ENCODE measurements around the gene ACSL4. TPM values are rescaled to one million over a fixed set of nuclear protein-coding genes. Genes with fewer than 3 reads are reported as not detected.

ACSL4 gene
- total RNA-seq (358 and 678 TPM in 2 replicates), polyA plus RNA-seq (103 and 209 TPM in 2 replicates), polyA minus RNA-seq (ENCODE audit: low replicate concordance) (63.0 and 123 TPM in 2 replicates)
- polyA plus RNA-seq (2012) = 75.5 and 153 TPM in 2 replicates

- Histone ChIP-seq H3K4me3 (replicated peaks in 1 of 4; ENCODE audit: control extremely low read depth in 1 of 4, insufficient read depth in 1 of 4, low read depth in 3 of 4, low read length in 4 of 4) (peak within 1 kb of the TSS; percentile 81 to 96 (median 88)), H3K9ac (ENCODE audit: insufficient read depth, low read length) (peak within 1 kb of the TSS; percentile 82)
- DNase-seq (ENCODE audit: low read depth in 2 of 2) = peak; percentile 81 to 85
Observed at GRCh38 chrX:109732807-109733612, at the start of gene ACSL4. Gene ACSL4, minus strand, starts transcription at chrX:109733257. Its CDS starts 49,894 bp downstream, at chrX:109683363.

GRCh38 chrX:109777749-109778148 is 44.7 kb upstream of the ACSL4 start:
- Histone ChIP-seq H3K27ac (ENCODE audit: insufficient read depth, low read length) (no peak overlapping the region), H3K79me2 (ENCODE audit: control insufficient read depth, insufficient read depth, low read length) (no peaks in the 10 kb centered on the region), H3K36me3 (ENCODE audit: control insufficient read depth, insufficient read depth, low read length) (no peaks in the 10 kb centered on the region), H3K9ac (ENCODE audit: insufficient read depth, low read length) (no peak overlapping the region), H3K4me3 (replicated peaks in 1 of 4; ENCODE audit: control extremely low read depth in 1 of 4, insufficient read depth in 1 of 4, low read depth in 3 of 4, low read length in 4 of 4) (no peak overlapping the region), H4K20me1 (ENCODE audit: control insufficient read depth, extremely low read depth, insufficient read depth, low read length) (no peaks in the 10 kb centered on the region), H2AFZ (ENCODE audit: low read length) (no peak overlapping the region), H3K4me1 (ENCODE audit: control insufficient read depth, extremely low read depth, insufficient read depth, low read length) (peaks cover 3% of the 10 kb centered on the region), H3K27me3 (ENCODE audit: control insufficient read depth, insufficient read depth, low read length) (no peaks in the 10 kb centered on the region), H3K9me3 (ENCODE audit: control insufficient read depth, insufficient read depth, low read depth, low read length) (no peaks in the 10 kb centered on the region), H3K4me2 (ENCODE audit: extremely low read depth, insufficient read depth, low read length) (no peak overlapping the region)
- no peak for DNase-seq (ENCODE audit: low read depth in 2 of 2)
- TF ChIP-seq, protein P1, sequence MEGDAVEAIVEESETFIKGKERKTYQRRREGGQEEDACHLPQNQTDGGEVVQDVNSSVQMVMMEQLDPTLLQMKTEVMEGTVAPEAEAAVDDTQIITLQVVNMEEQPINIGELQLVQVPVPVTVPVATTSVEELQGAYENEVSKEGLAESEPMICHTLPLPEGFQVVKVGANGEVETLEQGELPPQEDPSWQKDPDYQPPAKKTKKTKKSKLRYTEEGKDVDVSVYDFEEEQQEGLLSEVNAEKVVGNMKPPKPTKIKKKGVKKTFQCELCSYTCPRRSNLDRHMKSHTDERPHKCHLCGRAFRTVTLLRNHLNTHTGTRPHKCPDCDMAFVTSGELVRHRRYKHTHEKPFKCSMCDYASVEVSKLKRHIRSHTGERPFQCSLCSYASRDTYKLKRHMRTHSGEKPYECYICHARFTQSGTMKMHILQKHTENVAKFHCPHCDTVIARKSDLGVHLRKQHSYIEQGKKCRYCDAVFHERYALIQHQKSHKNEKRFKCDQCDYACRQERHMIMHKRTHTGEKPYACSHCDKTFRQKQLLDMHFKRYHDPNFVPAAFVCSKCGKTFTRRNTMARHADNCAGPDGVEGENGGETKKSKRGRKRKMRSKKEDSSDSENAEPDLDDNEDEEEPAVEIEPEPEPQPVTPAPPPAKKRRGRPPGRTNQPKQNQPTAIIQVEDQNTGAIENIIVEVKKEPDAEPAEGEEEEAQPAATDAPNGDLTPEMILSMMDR (conservative IDR thresholded peaks at IDR 0.05 in 1 of 2, IDR thresholded peaks at IDR 0.05 in 1 of 2; ENCODE audit: low read depth in 1 of 2, low read length in 2 of 2) = no peak
- no peak for TF ChIP-seq EZH2 (IDR thresholded peaks at IDR 0.05; ENCODE audit: low read length, missing control alignments)

More at GRCh38 chrX:109732807-109733612, at the start of gene ACSL4:
- Histone ChIP-seq H3K4me1 (ENCODE audit: control insufficient read depth, extremely low read depth, insufficient read depth, low read length) (peaks cover 3% of the 10 kb centered on the region), H3K9me3 (ENCODE audit: control insufficient read depth, insufficient read depth, low read depth, low read length) (no peaks in the 10 kb centered on the region), H2AFZ (ENCODE audit: low read length) (peak within 1 kb of the TSS; percentile 74), H3K27ac (ENCODE audit: insufficient read depth, low read length) (peak within 1 kb of the TSS; percentile 96), H3K4me2 (ENCODE audit: extremely low read depth, insufficient read depth, low read length) (peak within 1 kb of the TSS; percentile 79), H3K27me3 (ENCODE audit: control insufficient read depth, insufficient read depth, low read length) (no peaks in the 10 kb centered on the region), H4K20me1 (ENCODE audit: control insufficient read depth, extremely low read depth, insufficient read depth, low read length) (no peaks in the 10 kb centered on the region), H3K79me2 (ENCODE audit: control insufficient read depth, insufficient read depth, low read length) (peaks cover 45% of the 10 kb centered on the region), H3K36me3 (ENCODE audit: control insufficient read depth, insufficient read depth, low read length) (no peaks in the 10 kb centered on the region)
- TF ChIP-seq, protein P1 (conservative IDR thresholded peaks at IDR 0.05 in 1 of 2, IDR thresholded peaks at IDR 0.05 in 1 of 2; ENCODE audit: low read depth in 1 of 2, low read length in 2 of 2) = no peak
- TF ChIP-seq EZH2 (IDR thresholded peaks at IDR 0.05; ENCODE audit: low read length, missing control alignments) = no peak

- H3K79me2 ChIP-seq (ENCODE audit: control insufficient read depth, insufficient read depth, low read length) = no peaks in the 10 kb centered on the region
- H3K9me3 ChIP-seq (ENCODE audit: control insufficient read depth, insufficient read depth, low read depth, low read length) = no peaks in the 10 kb centered on the region
- no peaks in the 10 kb centered on the region for H3K27me3 ChIP-seq (ENCODE audit: control insufficient read depth, insufficient read depth, low read length)
- no peak overlapping the region for H2AFZ ChIP-seq (ENCODE audit: low read length)
- no peak overlapping the region for H3K4me2 ChIP-seq (ENCODE audit: extremely low read depth, insufficient read depth, low read length)
- no peak overlapping the region for H3K4me3 ChIP-seq (replicated peaks in 1 of 4; ENCODE audit: control extremely low read depth in 1 of 4, insufficient read depth in 1 of 4, low read depth in 3 of 4, low read length in 4 of 4)
- no peak for DNase-seq (ENCODE audit: low read depth in 2 of 2)
- no peak for TF ChIP-seq EZH2 (IDR thresholded peaks at IDR 0.05; ENCODE audit: low read length, missing control alignments)
- TF ChIP-seq, protein P1 (conservative IDR thresholded peaks at IDR 0.05 in 1 of 2, IDR thresholded peaks at IDR 0.05 in 1 of 2; ENCODE audit: low read depth in 1 of 2, low read length in 2 of 2) = no peak
- H4K20me1 ChIP-seq (ENCODE audit: control insufficient read depth, extremely low read depth, insufficient read depth, low read length) = no peaks in the 10 kb centered on the region
- no peaks in the 10 kb centered on the region for H3K36me3 ChIP-seq (ENCODE audit: control insufficient read depth, insufficient read depth, low read length)
- peaks cover 3% of the 10 kb centered on the region for H3K4me1 ChIP-seq (ENCODE audit: control insufficient read depth, extremely low read depth, insufficient read depth, low read length)
- no peak overlapping the region for H3K27ac ChIP-seq (ENCODE audit: insufficient read depth, low read length)
- no peak overlapping the region for H3K9ac ChIP-seq (ENCODE audit: insufficient read depth, low read length)
Observed at GRCh38 chrX:109776986-109777385, 43.9 kb upstream of the ACSL4 start.

All from fibroblast of lung (primary cell).